HepG2 (cell line): ENCODE results near the gene PPIB. TPM values are rescaled to one million over a fixed set of nuclear protein-coding genes. Genes with fewer than 3 reads are reported as not detected.

Experiments used
- ATAC-seq: fragments of 200-7000 bp; cut with Tn5 transposase; 3 replicates; pipeline ENCODE4 v1.9.1; 2020; ENCODE audit warnings: mild to moderate bottlenecking, moderate library complexity
- BruUV-seq: library from RNA; stranded (reverse); fragments of 400-500 nt; replicated peaks from 2 replicates; lab custom pipeline; 2021; lab: Mats Ljungman, UMichigan
- CTCF ChIA-PET: fragments of 300-600 bp; formaldehyde crosslinking; extraction: SDS; loops from one replicate; lab custom pipeline; 2021; ENCODE audit warnings: low total read pairs, inconsistent platforms, low intra/inter-chr PET ratio; lab: Yijun Ruan, JAX
- POLR2A ChIA-PET: fragments of 350-600 bp; sonication (Branson Sonifier 250); formaldehyde crosslinking; loops from one replicate; lab custom pipeline; 2020; ENCODE audit warnings: antibody characterized with exemption, inconsistent platforms; lab: Yijun Ruan, JAX
- DNase-seq: peaks from one replicate; pipeline ENCODE4 v3.0.0-alpha.2; 2015; ENCODE audit warnings: low spot score
- FAIRE-seq: peaks from 3 replicates; lab custom pipeline; 2011; peaks lifted over from hg19 to GRCh38; lab: Jason Lieb, UNC
- H2AFZ ChIP-seq: one replicate; pipeline ENCODE4 v1.6.1; 2011; ENCODE audit warnings: low read length, inconsistent platforms
- H3K27ac ChIP-seq: fragments of 300-600 bp; 3 replicates; pipeline ENCODE4 v1.8.0; 2011; ENCODE audit warnings: mixed run types, mild to moderate bottlenecking, mixed read lengths, low read length, inconsistent platforms; ENCODE audit not compliant: insufficient read depth; ENCODE audit errors: extremely low read length
- H3K27me3 ChIP-seq, 2 experiments: fragments of 200-600 bp in 1 of 2; 2 replicates in 1 of 2; 3 replicates in 1 of 2; pipeline versions ENCODE4 v1.6.0 to v1.8.0; 2011; ENCODE audit warnings: low read length in 2 of 2, mild to moderate bottlenecking in 2 of 2, moderate library complexity in 2 of 2, inconsistent platforms in 1 of 2; ENCODE audit not compliant: insufficient read depth in 2 of 2, control insufficient read depth in 1 of 2
- H3K36me3 ChIP-seq, 2 experiments: fragments of 200-600 bp in 1 of 2; replicated peaks in 1 of 2; 2 replicates in 1 of 2; 3 replicates in 1 of 2; pipeline versions ENCODE4 v1.5.1 to v1.8.0; 2011; ENCODE audit warnings: low read length in 2 of 2, inconsistent platforms in 1 of 2; ENCODE audit not compliant: insufficient read depth in 2 of 2, control insufficient read depth in 1 of 2
- H3K4me1 ChIP-seq: 2 replicates; pipeline ENCODE4 v1.5.1; 2012; ENCODE audit warnings: low read length, inconsistent platforms; ENCODE audit not compliant: insufficient read depth
- H3K4me2 ChIP-seq: 2 replicates; pipeline ENCODE4 v1.6.0; 2011; ENCODE audit warnings: low read depth, low read length, inconsistent platforms
- H3K4me3 ChIP-seq, 3 experiments: fragments of 200-600 bp in 1 of 3; sonication (generic), shearing (Covaris generic) in 1 of 3; replicated peaks in 1 of 3; 2 replicates each; pipeline ENCODE4 v1.5.1; 2011 to 2016; ENCODE audit warnings: low read length in 3 of 3, inconsistent platforms in 2 of 3, low read depth in 2 of 3, mild to moderate bottlenecking in 2 of 3, control low read depth in 1 of 3, mixed read lengths in 1 of 3; ENCODE audit not compliant: insufficient read depth in 1 of 3
- H3K79me2 ChIP-seq: one replicate; pipeline ENCODE4 v1.6.1; 2011; ENCODE audit warnings: low read length, inconsistent platforms; ENCODE audit not compliant: insufficient read depth
- H3K9ac ChIP-seq: 2 replicates; pipeline ENCODE4 v1.6.0; 2011; ENCODE audit warnings: mild to moderate bottlenecking, low read depth, low read length, inconsistent platforms; ENCODE audit not compliant: insufficient read depth
- H3K9me3 ChIP-seq: 2 replicates; pipeline ENCODE4 v1.5.1; 2012; ENCODE audit warnings: mild to moderate bottlenecking, low read length
- H4K20me1 ChIP-seq: 2 replicates; pipeline ENCODE4 v1.6.0; 2011; ENCODE audit warnings: inconsistent platforms, mild to moderate bottlenecking, low read length, moderate library complexity; ENCODE audit not compliant: insufficient read depth
- ARID2 ChIP-seq: sonication (generic); formaldehyde crosslinking; IDR thresholded peaks from 2 replicates; pipeline ENCODE4 v1.8.1; 2022; ENCODE audit warnings: mild to moderate bottlenecking, missing genetic modification reagents, borderline replicate concordance
- KDM5B ChIP-seq: sonication (generic); formaldehyde crosslinking; IDR thresholded peaks from 2 replicates; pipeline ENCODE4 v1.4.0; 2020; ENCODE audit warnings: missing genetic modification reagents, mild to moderate bottlenecking, borderline replicate concordance
- MXD4 ChIP-seq: IDR thresholded peaks from 2 replicates; pipeline ENCODE4 v1.6.1; 2016; ENCODE audit warnings: mild to moderate bottlenecking, missing biosample characterization, missing genetic modification reagents
- TBX2 ChIP-seq: sonication (generic); formaldehyde crosslinking; IDR thresholded peaks from 2 replicates; pipeline ENCODE4 v1.5.0; 2020; ENCODE audit warnings: missing genetic modification reagents, mild to moderate bottlenecking, borderline replicate concordance
- ZNF766 ChIP-seq: sonication (generic); formaldehyde crosslinking; IDR thresholded peaks from 2 replicates; pipeline ENCODE4 v1.5.0; 2020; ENCODE audit warnings: missing genetic modification reagents, borderline replicate concordance
- WGBS: methylation state at CpG from one replicate; pipeline ENCODE4 v1.1.6; 2017; ENCODE audit warnings: low lambda C conversion rate; 5-methylcytosine and 5-hydroxymethylcytosine counted together
- in situ Hi-C: cut with HindIII; loops from 2 replicates; pipeline ENCODE4 v1.10.0; 2017; ENCODE audit warnings: low pct_unique_long_range_greater_than_20kb; ENCODE audit not compliant: extremely low pct_ligation_motif_present
- intact Hi-C: fragments of 100-400 bp; cut with micrococcal nuclease; formaldehyde crosslinking; loops from one replicate; pipeline ENCODE4 v1.10.0; 2022; ENCODE audit not compliant: unreplicated experiment
- polyA plus RNA-seq, 8 experiments: library from polyadenylated mRNA; depleted of rRNA in 3 of 8; stranded (reverse) in 7 of 8; unstranded in 1 of 8; fragments of >200 nt; fragmentation: Illumina TruSeq in 4 of 8; extraction: Trizol in 4 of 8; gene quantifications; 2 replicates each; pipeline versions ENCODE4 v1.2.1 to v1.2.3, GENCODE V29; 2011 to 2016; ENCODE audit warnings: low read depth in 4 of 8, missing spikeins in 1 of 8, mixed read lengths in 1 of 8; ENCODE audit not compliant: insufficient read depth in 1 of 8
- total RNA-seq, 5 experiments: library from RNA; depleted of rRNA; stranded (reverse); fragments of >200 nt; fragmentation: Illumina TruSeq; extraction: Trizol; gene quantifications; 2 replicates each; pipeline ENCODE4 v1.2.3, GENCODE V29; 2016; ENCODE audit warnings: low read depth in 1 of 5
- TF ChIP-seq, protein P1 (sequence below): sonication (generic); formaldehyde crosslinking; IDR thresholded peaks from 2 replicates; pipeline ENCODE4 v1.4.0; 2020; ENCODE audit warnings: missing genetic modification reagents
- TF ChIP-seq, protein P2 (sequence below): sonication (generic); formaldehyde crosslinking; IDR thresholded peaks from 2 replicates; pipeline ENCODE4 v1.5.0; 2020; ENCODE audit warnings: mild to moderate bottlenecking, missing genetic modification reagents, borderline replicate concordance

Gene PPIB
- total and polyA plus RNA-seq, 2 of the 13 experiments (the other 11 are each of a cell fraction or from before 2014, with no cell fraction given): 780 to 882 TPM

DNA sequence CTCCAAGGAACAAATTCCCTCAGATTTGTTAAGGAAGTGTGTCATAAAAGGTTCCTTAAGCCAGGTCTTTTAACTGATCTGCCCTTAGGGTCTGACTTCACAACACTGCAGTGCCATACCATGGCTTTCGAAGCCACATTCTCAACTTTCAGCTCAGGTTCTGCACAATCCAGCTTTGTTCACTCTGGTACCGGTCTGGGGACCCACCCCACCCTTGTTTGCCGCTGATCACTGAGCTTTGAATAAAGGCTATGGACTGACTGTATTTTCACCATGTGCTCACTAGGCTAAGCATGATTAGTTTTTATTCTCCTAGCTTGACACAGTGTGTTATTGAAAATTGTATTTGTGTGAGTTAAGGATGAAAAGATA lies 51.2 kb downstream of the PPIB start:
- peaks cover 7 to 42% of the 10 kb centered on the region in 2 experiments for H3K36me3 ChIP-seq
- 42% methylated on average over 3 of the region's 3 CpGs for WGBS
- BruUV-seq: no TSS peak
- FAIRE-seq: no peak
- ChIA-PET POLR2A (interaction anchor here (0.8 to 1.3 kb wide), 5 partner anchors 16 to 43 kb away, joined by 3 to 7 read pairs (median 3); partner anchors contain the start of genes CIAO2A and SNX1), CTCF (no interaction called here)
- in situ Hi-C loops: no loop called here
- no peak overlapping the region for H3K4me3 ChIP-seq
- TF ChIP-seq TBX2 (CRISPR knock-in tag): no peak
- TF ChIP-seq, protein P1, sequence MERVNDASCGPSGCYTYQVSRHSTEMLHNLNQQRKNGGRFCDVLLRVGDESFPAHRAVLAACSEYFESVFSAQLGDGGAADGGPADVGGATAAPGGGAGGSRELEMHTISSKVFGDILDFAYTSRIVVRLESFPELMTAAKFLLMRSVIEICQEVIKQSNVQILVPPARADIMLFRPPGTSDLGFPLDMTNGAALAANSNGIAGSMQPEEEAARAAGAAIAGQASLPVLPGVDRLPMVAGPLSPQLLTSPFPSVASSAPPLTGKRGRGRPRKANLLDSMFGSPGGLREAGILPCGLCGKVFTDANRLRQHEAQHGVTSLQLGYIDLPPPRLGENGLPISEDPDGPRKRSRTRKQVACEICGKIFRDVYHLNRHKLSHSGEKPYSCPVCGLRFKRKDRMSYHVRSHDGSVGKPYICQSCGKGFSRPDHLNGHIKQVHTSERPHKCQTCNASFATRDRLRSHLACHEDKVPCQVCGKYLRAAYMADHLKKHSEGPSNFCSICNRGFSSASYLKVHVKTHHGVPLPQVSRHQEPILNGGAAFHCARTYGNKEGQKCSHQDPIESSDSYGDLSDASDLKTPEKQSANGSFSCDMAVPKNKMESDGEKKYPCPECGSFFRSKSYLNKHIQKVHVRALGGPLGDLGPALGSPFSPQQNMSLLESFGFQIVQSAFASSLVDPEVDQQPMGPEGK (CRISPR knock-in tag): 0 out of 2 replicates have a peak, but pooled peaks have one; percentile 15
- peak overlapping the region; percentile 26 for H3K4me2 ChIP-seq
- H2AFZ ChIP-seq: no peak overlapping the region
- H3K27ac ChIP-seq: peak overlapping the region; percentile 21
- peaks cover 45% of the 10 kb centered on the region for H3K4me1 ChIP-seq
- H3K27me3 ChIP-seq: no peaks in the 10 kb centered on the region
- DNase-seq: peak; percentile 42
- peak; percentile 69 for ATAC-seq
- peaks cover 14% of the 10 kb centered on the region for H4K20me1 ChIP-seq
- H3K9me3 ChIP-seq: no peaks in the 10 kb centered on the region
- intact Hi-C loops: no loop called here
- peaks cover 55% of the 10 kb centered on the region for H3K79me2 ChIP-seq
- peak overlapping the region; percentile 14; the same call in 1 of the 2 replicates for H3K9ac ChIP-seq

DNA sequence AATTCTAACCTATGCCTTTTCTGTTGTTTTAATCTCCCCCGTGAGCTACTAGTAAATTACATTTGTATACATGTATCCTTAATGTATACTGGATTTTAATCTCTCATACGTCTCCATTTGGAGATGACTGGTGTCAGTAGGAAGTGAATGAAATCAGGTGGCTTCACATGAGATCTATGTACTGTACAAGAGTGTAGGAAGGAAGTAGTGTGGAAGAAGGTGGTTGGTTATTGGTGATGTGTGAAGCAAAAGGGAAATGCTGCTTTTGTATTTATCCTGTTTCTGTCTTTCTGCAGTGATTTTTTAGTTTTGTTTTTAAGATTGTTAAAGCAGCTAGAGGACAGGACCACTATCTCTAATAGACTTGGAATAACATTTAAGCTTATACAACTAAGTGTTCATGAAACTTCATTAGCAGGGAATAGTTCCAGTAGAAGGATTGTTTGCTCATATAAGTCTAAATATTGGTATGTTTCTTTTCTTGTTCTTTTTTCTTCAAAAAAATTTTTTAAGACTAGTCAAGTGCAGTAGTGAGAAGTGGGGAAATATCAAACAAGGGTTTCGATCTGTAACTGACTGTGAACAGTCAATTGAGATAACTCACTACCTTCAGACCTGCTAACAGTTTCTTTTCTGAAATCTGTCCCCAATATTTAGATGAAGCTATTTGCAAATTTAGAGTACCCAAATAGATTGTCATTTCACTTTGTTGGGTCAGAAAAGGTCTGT lies 51.7 kb downstream of the PPIB start:
- no peak for DNase-seq
- Histone ChIP-seq H3K4me2 (peak overlapping the region; percentile 26), H2AFZ (no peak overlapping the region), H3K9ac (peak overlapping the region; percentile 14; the same call in 1 of the 2 replicates), H3K79me2 (peaks cover 61% of the 10 kb centered on the region), H3K4me3 (no peak overlapping the region), H3K27me3 (no peaks in the 10 kb centered on the region), H3K27ac (peak overlapping the region; percentile 21), H3K9me3 (no peaks in the 10 kb centered on the region), H3K36me3 (peaks cover 8 to 40% of the 10 kb centered on the region in 2 experiments), H3K4me1 (peaks cover 49% of the 10 kb centered on the region), H4K20me1 (peaks cover 14% of the 10 kb centered on the region)
- ATAC-seq: no peak
- CTCF ChIA-PET: no interaction called here
- in situ Hi-C loops (no loop called here), intact Hi-C loops (no loop called here)
- BruUV-seq: no TSS peak
- POLR2A ChIA-PET: interaction anchor here (0.8 to 1.3 kb wide), 5 partner anchors 15 to 44 kb away, joined by 3 to 7 read pairs (median 3); partner anchors contain the start of genes CIAO2A and SNX1
- WGBS: 93% methylated on average over 3 of the region's 3 CpGs
- FAIRE-seq: no peak
- TF ChIP-seq KDM5B (CRISPR knock-in tag) (no peak), ZNF766 (CRISPR knock-in tag) (no peak), MXD4 (CRISPR knock-in tag) (no peak), ARID2 (CRISPR knock-in tag) (no peak)
- TF ChIP-seq, protein P2, sequence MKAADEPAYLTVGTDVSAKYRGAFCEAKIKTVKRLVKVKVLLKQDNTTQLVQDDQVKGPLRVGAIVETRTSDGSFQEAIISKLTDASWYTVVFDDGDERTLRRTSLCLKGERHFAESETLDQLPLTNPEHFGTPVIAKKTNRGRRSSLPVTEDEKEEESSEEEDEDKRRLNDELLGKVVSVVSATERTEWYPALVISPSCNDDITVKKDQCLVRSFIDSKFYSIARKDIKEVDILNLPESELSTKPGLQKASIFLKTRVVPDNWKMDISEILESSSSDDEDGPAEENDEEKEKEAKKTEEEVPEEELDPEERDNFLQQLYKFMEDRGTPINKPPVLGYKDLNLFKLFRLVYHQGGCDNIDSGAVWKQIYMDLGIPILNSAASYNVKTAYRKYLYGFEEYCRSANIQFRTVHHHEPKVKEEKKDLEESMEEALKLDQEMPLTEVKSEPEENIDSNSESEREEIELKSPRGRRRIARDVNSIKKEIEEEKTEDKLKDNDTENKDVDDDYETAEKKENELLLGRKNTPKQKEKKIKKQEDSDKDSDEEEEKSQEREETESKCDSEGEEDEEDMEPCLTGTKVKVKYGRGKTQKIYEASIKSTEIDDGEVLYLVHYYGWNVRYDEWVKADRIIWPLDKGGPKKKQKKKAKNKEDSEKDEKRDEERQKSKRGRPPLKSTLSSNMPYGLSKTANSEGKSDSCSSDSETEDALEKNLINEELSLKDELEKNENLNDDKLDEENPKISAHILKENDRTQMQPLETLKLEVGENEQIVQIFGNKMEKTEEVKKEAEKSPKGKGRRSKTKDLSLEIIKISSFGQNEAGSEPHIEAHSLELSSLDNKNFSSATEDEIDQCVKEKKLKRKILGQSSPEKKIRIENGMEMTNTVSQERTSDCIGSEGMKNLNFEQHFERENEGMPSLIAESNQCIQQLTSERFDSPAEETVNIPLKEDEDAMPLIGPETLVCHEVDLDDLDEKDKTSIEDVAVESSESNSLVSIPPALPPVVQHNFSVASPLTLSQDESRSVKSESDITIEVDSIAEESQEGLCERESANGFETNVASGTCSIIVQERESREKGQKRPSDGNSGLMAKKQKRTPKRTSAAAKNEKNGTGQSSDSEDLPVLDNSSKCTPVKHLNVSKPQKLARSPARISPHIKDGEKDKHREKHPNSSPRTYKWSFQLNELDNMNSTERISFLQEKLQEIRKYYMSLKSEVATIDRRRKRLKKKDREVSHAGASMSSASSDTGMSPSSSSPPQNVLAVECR (CRISPR knock-in tag): no peak
